Endodermal cell (in vitro differentiated cells): ENCODE data around the gene P2RY2. TPM values are rescaled to one million over a fixed set of nuclear protein-coding genes. Genes with fewer than 3 reads are reported as not detected.

ENCODE experiments used
- DNase-seq: peaks from one replicate; pipeline ENCODE4 v3.0.0-alpha.2; 2017
- H3K27ac ChIP-seq: 2 replicates; pipeline ENCODE4 v1.5.1; 2013; ENCODE audit warnings: mild to moderate bottlenecking, low read depth, low read length, moderate library complexity
- H3K27me3 ChIP-seq: 2 replicates; pipeline ENCODE4 v1.6.1; 2013; ENCODE audit warnings: mild to moderate bottlenecking, low read length, moderate library complexity; ENCODE audit not compliant: insufficient read depth, control insufficient read depth, poor library complexity, severe bottlenecking
- H3K36me3 ChIP-seq: 2 replicates; pipeline ENCODE4 v1.7.0; 2013; ENCODE audit warnings: mild to moderate bottlenecking, low read length, moderate library complexity; ENCODE audit not compliant: control insufficient read depth, insufficient read depth
- H3K4me1 ChIP-seq: one replicate; pipeline ENCODE4 v1.7.0; 2013; ENCODE audit warnings: low read length; ENCODE audit not compliant: control insufficient read depth, insufficient read depth
- H3K4me3 ChIP-seq: 2 replicates; pipeline ENCODE4 v1.5.1; 2013; ENCODE audit warnings: mild to moderate bottlenecking, low read length, moderate library complexity
- H3K9ac ChIP-seq: 2 replicates; pipeline ENCODE4 v1.6.1; 2013; ENCODE audit warnings: mild to moderate bottlenecking, low read length, moderate library complexity; ENCODE audit not compliant: poor library complexity, severe bottlenecking; ENCODE audit errors: extremely low read depth
- H3K9me3 ChIP-seq: 2 replicates; pipeline ENCODE4 v1.6.1; 2013; ENCODE audit warnings: mild to moderate bottlenecking, low read length, moderate library complexity; ENCODE audit not compliant: control insufficient read depth
- H3K27ac Mint-ChIP-seq: 2 replicates; pipeline ENCODE4 v1.8.0; 2020; ENCODE audit warnings: mixed read lengths
- H3K27me3 Mint-ChIP-seq: 2 replicates; pipeline ENCODE4 v1.8.0; 2021; ENCODE audit warnings: mild to moderate bottlenecking, mixed read lengths; ENCODE audit not compliant: insufficient read depth
- H3K36me3 Mint-ChIP-seq: 2 replicates; pipeline ENCODE4 v1.8.0; 2020; ENCODE audit warnings: low read depth, mixed read lengths
- H3K4me1 Mint-ChIP-seq: 2 replicates; pipeline ENCODE4 v1.8.0; 2020; ENCODE audit warnings: mixed read lengths
- H3K4me3 Mint-ChIP-seq: 2 replicates; pipeline ENCODE4 v1.8.0; 2020; ENCODE audit warnings: mild to moderate bottlenecking, moderate library complexity, mixed read lengths
- H3K9me3 Mint-ChIP-seq: 2 replicates; pipeline ENCODE4 v1.8.0; 2020; ENCODE audit warnings: mild to moderate bottlenecking, mixed read lengths
- CTCF ChIP-seq: fragments of 200-600 bp; sonication (generic); conservative IDR thresholded peaks from 2 replicates; pipeline ENCODE4 v1.5.0; 2021; ENCODE audit warnings: antibody characterized with exemption, mild to moderate bottlenecking
- WGBS, 2 experiments: methylation state at CpG; one replicate each; pipeline versions ENCODE4 v1.1.5 to v1.1.7; 2013; ENCODE audit warnings: missing lambda C conversion rate in 2 of 2, mixed read lengths in 1 of 2; ENCODE audit not compliant: insufficient coverage in 1 of 2, insufficient read length in 1 of 2; 5-methylcytosine and 5-hydroxymethylcytosine counted together
- total RNA-seq, 2 donors: library from RNA; stranded (reverse); fragmentation: NEBNext Ultra II Directional in 1 of 2; extraction: Animal tissue kit (Norgen Biotek cat#: 25700) in 1 of 2; gene quantifications; 2 replicates in 1 of 2; 3 replicates in 1 of 2; pipeline ENCODE4 v1.2.1, GENCODE V29; 2021

P2RY2 gene
- total RNA-seq, 2 donors from 2014 or later: 0.60 to 0.62 TPM

- H3K36me3 ChIP-seq: no peaks in the 10 kb centered on the region
- peaks cover 2% of the 10 kb centered on the region for H3K4me1 Mint-ChIP-seq
- WGBS, 2 experiments: 88 to 90% methylated on average over 2 to 4 of the region's 4 CpGs
These were observed 47.3 kb downstream of the P2RY2 start for GRCh38 chr11:73265278-73265810.

DNA sequence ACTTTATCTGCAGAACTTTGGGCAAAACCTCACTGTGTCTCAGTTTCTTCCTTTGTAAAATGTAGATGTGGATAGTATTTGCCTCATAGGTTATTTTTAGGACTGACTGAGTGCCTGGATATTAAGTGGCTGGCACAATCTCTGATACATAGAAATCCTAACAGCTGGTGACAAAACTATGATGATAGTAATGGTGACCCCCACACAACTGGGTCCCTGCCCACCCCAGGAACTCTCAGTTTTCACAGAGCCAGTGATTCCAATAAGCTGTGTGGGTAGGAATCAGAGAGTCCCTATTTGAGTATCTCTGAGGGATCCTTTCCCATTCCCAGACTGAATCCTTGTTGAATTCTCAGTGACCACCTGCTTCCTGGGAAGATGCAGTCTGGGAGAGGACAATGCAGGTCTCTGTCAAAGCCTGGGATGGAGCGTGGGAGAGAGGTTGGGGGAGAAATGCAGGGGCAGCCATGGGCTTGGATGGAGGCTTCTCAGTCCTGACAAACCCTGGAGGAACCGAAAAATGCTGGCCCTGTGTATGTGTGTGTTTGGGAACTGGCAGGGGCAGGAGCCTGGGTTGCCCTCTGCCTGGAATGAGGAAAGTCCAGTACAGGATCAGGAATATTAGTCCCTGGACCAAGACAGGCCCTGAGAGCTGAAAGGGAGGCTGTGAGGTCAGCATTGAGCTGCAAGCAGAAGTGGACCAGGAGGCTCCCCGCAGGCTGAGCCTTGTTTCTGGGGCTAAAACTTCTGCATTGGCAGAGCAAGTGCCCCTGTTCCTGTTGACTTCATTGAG lies 48.0 kb downstream of the P2RY2 start:
- H3K36me3 ChIP-seq: no peaks in the 10 kb centered on the region
- WGBS, 2 experiments: 86% methylated on average over 3 of the region's 3 CpGs
- Mint-ChIP-seq H3K4me1 (peaks cover 7% of the 10 kb centered on the region), H3K9me3 (no peaks in the 10 kb centered on the region), H3K27ac (no peak overlapping the region), H3K4me3 (no peak overlapping the region), H3K27me3 (peaks cover 48% of the 10 kb centered on the region), H3K36me3 (no peaks in the 10 kb centered on the region)
- H3K27me3 ChIP-seq: peaks cover 32% of the 10 kb centered on the region
- no peak overlapping the region for H3K9ac ChIP-seq
- H3K27ac ChIP-seq: no peak overlapping the region
- no peak for DNase-seq
- no peak for TF ChIP-seq CTCF
- H3K4me3 ChIP-seq: no peak overlapping the region
- H3K9me3 ChIP-seq: no peaks in the 10 kb centered on the region
- peaks cover 4% of the 10 kb centered on the region for H3K4me1 ChIP-seq

More at GRCh38 chr11:73265278-73265810, 47.3 kb downstream of the P2RY2 start:
- H3K4me1 ChIP-seq: no peaks in the 10 kb centered on the region
- DNase-seq: no peak
- TF ChIP-seq CTCF: no peak
- no peaks in the 10 kb centered on the region for H3K9me3 ChIP-seq
- no peak overlapping the region for H3K27ac Mint-ChIP-seq
- no peaks in the 10 kb centered on the region for H3K9me3 Mint-ChIP-seq
- H3K36me3 Mint-ChIP-seq: no peaks in the 10 kb centered on the region
- H3K9ac ChIP-seq: no peak overlapping the region
- no peak overlapping the region for H3K4me3 ChIP-seq
- H3K27me3 ChIP-seq: peaks cover 32% of the 10 kb centered on the region
- H3K27ac ChIP-seq: no peak overlapping the region
- peaks cover 48% of the 10 kb centered on the region for H3K27me3 Mint-ChIP-seq
- no peak overlapping the region for H3K4me3 Mint-ChIP-seq

DNA sequence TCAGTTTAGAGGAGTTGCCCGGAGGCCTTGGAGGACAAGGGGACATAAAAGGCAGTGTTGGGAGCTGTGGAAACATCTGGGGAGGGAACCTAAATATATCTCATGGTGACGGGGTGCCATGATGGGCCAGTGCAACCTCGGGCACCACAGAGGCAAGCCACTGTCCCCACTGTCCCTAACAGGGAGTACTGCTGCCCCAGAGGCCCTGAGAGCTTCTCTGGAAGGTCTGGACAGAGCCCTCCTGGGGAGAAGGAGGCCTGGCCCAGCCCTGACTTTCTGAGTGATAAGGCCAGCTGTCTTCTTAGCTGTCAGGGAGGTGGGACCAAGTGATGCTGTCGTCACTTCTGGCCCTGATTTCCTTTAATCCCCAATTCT lies 48.6 kb downstream of the P2RY2 start:
- Histone ChIP-seq H3K36me3 (no peaks in the 10 kb centered on the region), H3K4me3 (no peak overlapping the region), H3K4me1 (peaks cover 7% of the 10 kb centered on the region), H3K9me3 (no peaks in the 10 kb centered on the region), H3K9ac (no peak overlapping the region), H3K27me3 (peaks cover 32% of the 10 kb centered on the region), H3K27ac (no peak overlapping the region)
- no peak for DNase-seq
- WGBS, 2 experiments: 85 to 88% methylated on average over 2 to 4 of the region's 4 CpGs
- H3K36me3 Mint-ChIP-seq: no peaks in the 10 kb centered on the region
- peaks cover 13% of the 10 kb centered on the region for H3K4me1 Mint-ChIP-seq
- no peak for TF ChIP-seq CTCF
- H3K9me3 Mint-ChIP-seq: no peaks in the 10 kb centered on the region
- no peak overlapping the region for H3K4me3 Mint-ChIP-seq
- H3K27me3 Mint-ChIP-seq: peaks cover 48% of the 10 kb centered on the region
- H3K27ac Mint-ChIP-seq: no peak overlapping the region
